HG02943 (cell line): Measurements from ENCODE around the gene KPNA2.
"Not testable (repeated sequence)": the region's sequence is repeated elsewhere in the genome, so short reads cannot be mapped to it uniquely, and the experiment has no call there.

Experiments
- ATAC-seq: cut with Tn5 transposase; IDR thresholded peaks from one replicate; pipeline ENCODE4 v1.9.1; 2021; ENCODE audit warnings: mild to moderate bottlenecking, low read depth, moderate library complexity; ENCODE audit not compliant: unreplicated experiment

KPNA2 gene

GRCh38 chr17:68019675-68020408 lies 15.7 kb upstream of the KPNA2 start:
- ATAC-seq: peak; percentile 87

DNA sequence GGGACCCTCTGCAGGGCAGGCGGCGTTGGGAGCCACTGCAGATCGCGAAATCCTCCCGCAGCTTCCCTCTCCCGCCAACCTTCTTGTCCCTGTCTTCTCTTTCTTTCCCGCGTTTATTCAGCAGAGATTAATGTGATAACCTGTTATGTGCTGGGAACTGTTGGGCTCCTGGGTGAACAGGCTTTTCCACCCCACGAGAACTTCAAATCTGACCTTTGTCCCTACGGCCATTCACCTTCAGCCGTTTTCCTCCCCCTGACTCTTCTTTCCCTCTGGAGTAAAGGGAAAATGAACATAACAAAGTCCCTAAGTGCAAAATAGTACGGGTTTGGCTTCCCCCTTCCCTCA lies 15.2 kb upstream of the KPNA2 start:
- ATAC-seq: peak; percentile 10

DNA sequence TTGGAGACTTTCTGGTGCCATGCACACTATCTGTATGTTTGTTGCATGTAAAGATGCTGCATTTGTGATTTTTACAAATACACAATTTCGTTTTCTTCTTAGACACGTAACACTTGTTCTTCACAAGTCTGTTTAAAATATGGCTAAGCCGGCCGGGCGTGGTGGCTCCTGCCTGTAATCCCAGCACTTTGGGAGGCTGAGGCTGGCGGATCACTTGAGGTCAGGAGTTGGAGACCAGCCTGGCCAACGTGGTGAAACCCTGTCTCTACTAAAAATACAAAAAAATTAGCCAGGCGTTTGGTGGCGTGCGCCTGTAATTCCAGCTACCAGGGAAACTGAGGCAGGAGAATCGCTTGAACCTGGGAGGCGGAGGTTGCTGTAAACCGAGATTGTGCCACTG lies 14.7 kb upstream of the KPNA2 start:
- not testable (repeated sequence) for ATAC-seq

- no peak for ATAC-seq
These were observed 13.6 kb upstream of the KPNA2 start for GRCh38 chr17:68021963-68022362.

DNA sequence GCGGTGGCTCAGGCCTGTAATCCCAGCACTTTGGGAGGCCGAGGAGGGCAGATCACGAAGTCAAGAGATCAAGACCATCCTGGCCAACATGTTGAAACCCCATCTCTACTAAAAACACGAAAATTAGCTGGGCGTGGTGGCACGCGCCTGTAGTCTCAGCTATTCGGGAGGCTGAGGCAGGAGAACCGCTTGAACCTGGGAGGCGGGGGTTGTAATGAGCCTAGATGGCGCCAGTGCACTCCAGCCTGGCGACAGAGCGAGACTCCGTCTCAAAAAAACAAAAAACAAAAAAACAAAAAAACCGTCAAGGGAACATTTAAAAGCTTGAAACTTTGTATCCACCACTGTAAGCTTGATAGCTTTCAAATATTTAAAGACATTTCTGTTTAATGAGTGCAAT lies 13.0 kb upstream of the KPNA2 start:
- not testable (repeated sequence) for ATAC-seq

- no peak for ATAC-seq
These were observed 5.9 kb upstream of the KPNA2 start for GRCh38 chr17:68029512-68030215.

- ATAC-seq: no peak
These were observed 1.7 kb upstream of the KPNA2 start for GRCh38 chr17:68033636-68034451.

- no peak for ATAC-seq
These were observed 1.1 kb upstream of the KPNA2 start for GRCh38 chr17:68034452-68034776.

- ATAC-seq: peak; percentile 83
These were observed 408 bp upstream of the KPNA2 start for GRCh38 chr17:68035131-68035522.

DNA sequence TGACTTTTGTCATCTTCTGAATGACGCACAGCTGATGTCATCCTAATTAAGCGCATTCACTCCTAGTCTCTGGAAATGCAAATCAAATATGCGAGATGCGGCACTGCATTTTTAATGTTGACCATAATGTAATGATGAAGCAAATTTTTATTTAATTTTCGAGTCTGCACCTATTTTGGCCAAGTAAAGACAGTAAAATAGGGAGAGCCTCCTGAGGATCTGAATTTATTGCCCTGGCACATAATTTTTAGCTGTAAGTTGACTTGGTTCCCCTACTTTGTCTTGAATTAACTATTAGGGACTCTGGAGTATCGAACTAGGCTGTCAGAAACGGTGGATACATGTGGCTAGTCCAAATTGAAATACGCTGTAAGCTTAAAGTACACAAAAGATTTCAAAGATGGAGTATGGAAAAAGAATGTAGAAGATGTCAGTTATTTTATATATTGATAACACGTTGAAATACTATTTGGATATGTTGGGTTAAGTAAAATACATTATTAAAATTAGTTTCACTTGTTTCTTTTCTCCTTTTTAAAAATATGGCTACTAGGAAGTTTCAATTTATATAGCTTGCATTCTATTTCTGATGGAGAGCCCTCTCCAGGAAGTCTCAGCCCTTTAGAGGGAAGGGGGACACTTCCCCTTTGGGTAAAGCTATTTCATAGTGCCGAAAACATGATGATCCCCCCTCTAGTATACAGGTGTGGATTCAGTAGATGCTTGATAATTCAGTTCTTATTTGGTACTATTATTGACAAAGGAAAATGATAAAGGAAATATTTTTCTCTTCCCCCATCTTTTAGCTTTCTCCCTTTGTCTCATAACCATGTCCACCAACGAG lies 991 bp downstream of the KPNA2 start:
- no peak for ATAC-seq

DNA sequence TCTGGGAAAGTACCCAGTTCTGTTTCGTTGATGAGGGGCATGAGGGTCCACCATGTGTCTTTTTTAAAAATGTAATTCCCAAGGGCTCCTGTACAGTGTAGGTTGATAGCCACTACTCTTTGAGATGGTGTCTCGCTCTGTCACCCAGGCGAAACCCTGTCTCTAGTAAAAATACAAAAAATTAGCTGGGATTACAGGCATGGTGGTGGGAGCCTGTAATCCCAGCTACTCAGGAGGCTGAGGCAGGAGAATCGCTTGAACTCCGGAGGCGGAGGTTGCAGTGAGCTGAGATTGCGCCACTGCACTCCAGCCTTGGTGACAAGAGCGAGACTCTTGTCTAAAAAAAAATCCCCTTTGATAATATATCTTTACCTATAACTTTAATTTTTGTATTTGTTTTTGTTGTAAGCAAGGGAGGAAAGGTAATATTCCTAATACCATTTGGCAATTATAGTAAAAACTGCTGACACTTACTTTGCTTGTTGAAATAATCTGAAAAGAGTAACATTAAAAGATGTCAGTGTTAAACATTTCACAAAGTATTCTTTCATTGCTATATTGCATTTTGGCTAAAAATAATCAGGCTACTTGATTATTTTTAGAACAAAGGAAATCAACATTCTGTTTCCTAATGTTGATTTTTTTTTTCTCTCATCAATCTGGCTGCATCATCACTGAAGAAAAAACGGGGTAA lies 11.8 kb downstream of the KPNA2 start:
- no peak for ATAC-seq

GRCh38 chr17:68047890-68048542 lies 12.5 kb downstream of the KPNA2 start:
- ATAC-seq: not testable (repeated sequence)

DNA sequence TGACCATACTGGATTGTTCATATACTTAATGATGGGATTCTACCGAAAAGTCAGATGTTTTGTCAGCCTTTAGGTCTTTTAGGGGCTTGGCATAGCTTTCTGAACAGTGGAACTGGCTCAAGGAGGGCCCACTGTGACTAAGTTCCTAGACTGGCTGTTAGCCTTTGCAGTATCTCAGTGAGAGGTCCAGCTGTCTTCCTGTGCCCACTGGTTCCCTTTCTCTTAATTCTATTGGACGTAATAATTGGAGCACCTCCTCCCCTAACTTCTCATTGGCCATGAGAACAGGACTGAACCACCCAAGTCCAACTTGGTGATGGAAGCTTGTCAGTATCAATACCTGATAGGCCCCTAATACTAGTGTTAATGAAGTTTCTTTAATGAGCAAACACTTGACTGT lies 13.5 kb downstream of the KPNA2 start:
- no peak for ATAC-seq

DNA sequence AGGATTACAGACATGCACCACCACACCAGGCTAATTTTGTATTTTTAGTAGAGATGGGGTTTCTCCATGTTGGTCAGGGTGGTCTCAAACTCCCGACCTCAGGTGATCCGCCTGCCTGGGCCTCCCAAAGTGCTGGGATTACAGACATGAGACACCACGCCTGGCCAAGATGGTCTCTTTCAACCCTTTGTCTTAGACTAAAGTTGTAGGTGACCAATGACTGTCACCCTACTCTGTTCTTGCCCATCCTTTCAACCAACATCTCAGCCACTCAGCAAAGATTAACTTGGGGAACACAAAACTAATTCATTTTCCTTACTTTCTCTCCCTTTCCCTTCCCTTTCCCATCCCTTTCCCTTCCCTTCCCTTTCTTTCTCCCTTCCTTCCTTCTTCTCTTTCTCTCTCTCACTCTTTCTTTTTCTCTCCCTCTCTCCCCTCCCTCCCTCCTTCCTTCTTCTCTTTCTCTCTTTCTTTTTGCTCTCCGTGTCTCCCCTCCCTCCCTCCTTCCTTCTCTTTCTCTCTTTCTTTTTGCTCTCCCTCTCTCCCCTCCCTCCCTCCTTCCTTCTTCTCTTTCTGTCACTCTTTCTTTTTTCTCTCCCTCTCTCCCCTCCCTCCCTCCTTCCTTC lies 14.4 kb downstream of the KPNA2 start:
- not testable (repeated sequence) for ATAC-seq

- ATAC-seq: not testable (repeated sequence)
These were observed 16.1 kb downstream of the KPNA2 start for GRCh38 chr17:68051321-68052312.

GRCh38 chr17:68052810-68053209 lies 17.3 kb downstream of the KPNA2 start:
- no peak for ATAC-seq

DNA sequence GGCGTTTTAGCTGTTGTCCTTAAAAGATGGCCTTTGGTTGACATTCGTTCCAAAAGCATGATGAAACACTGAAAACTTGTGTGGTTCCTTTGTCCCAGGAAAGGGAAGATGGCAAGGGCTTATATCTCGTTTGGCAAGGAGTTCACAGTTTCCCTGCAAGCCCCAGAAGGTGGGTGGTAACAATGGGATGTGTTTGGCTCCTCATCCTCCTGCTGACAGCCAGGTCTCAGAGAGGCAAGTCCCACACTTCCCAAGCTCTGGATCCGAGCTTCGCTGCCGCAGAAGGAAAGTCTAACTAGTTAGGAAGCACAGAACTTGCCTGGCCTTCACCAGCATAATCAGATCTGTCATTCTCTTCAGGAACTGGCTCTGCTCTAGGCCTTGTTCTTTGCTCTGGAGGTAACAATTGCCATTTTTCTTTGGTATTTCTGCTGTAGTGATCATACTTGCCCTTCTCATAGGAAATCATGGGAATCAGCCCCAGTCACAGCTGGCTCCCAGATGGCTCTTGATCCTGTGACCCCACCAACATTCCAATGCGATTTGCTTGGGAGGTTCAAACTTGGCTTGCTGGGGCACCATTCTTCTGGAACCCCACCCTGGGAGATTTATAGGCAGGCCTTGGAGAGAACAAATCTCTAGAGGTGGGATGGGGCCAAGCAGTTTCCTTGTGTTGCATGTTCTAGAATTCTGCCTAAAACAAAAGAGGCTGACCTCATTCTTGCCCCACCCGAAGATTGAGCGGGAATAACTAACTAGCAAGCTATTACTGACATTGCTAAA lies 17.9 kb downstream of the KPNA2 start:
- no peak for ATAC-seq
